Activated naive CD8-positive, alpha-beta T cell treated with anti-CD3 and anti-CD28 coated beads for 36 hours (primary cell): ENCODE results near the gene DYNLT2B. TPM values are rescaled to one million over a fixed set of nuclear protein-coding genes. Genes with fewer than 3 reads are reported as not detected.
A peak's percentile ranks its signal among the peaks of the same experiment; 100 is the strongest.
"Not testable (repeated sequence)": the region's sequence is repeated elsewhere in the genome, so short reads cannot be mapped to it uniquely, and the experiment has no call there.

Source experiments
- DNase-seq: peaks from one replicate; pipeline ENCODE4 v3.0.0; 2021
- H3K27ac Mint-ChIP-seq: one replicate; pipeline ENCODE4 v1.8.0; 2022; ENCODE audit warnings: mild to moderate bottlenecking, moderate library complexity, mixed read lengths
- H3K27me3 Mint-ChIP-seq: one replicate; pipeline ENCODE4 v1.8.0; 2022; ENCODE audit warnings: mild to moderate bottlenecking, mixed read lengths
- H3K36me3 Mint-ChIP-seq: one replicate; pipeline ENCODE4 v1.8.0; 2021; ENCODE audit warnings: mild to moderate bottlenecking, mixed read lengths
- H3K4me1 Mint-ChIP-seq: one replicate; pipeline ENCODE4 v1.8.0; 2021; ENCODE audit warnings: mixed read lengths
- H3K4me3 Mint-ChIP-seq: one replicate; pipeline ENCODE4 v1.8.0; 2022; ENCODE audit warnings: mild to moderate bottlenecking, moderate library complexity, mixed read lengths
- H3K9me3 Mint-ChIP-seq: one replicate; pipeline ENCODE4 v1.8.0; 2022; ENCODE audit warnings: mixed read lengths
- total RNA-seq, 2 experiments: library from RNA; stranded (reverse); gene quantifications; one replicate each; pipeline ENCODE4 v1.2.3, GENCODE V29; 2021

Gene DYNLT2B
- total RNA-seq, 2 experiments from 2014 or later: 8.1 to 8.4 TPM

GRCh38 chr3:196314086-196314485, 4.0 kb downstream of the DYNLT2B start:
- H3K36me3 Mint-ChIP-seq, H3K4me3 Mint-ChIP-seq, H3K27me3 Mint-ChIP-seq, H3K9me3 Mint-ChIP-seq, H3K4me1 Mint-ChIP-seq, DNase-seq, H3K27ac Mint-ChIP-seq: not testable (repeated sequence)

- not testable (repeated sequence) for H3K4me3 Mint-ChIP-seq, DNase-seq, H3K4me1 Mint-ChIP-seq, H3K27ac Mint-ChIP-seq, H3K27me3 Mint-ChIP-seq, H3K9me3 Mint-ChIP-seq, H3K36me3 Mint-ChIP-seq
These were observed 15.1 kb downstream of the DYNLT2B start for GRCh38 chr3:196302960-196303359.

GRCh38 chr3:196302551-196302950, 15.5 kb downstream of the DYNLT2B start:
- H3K4me3 Mint-ChIP-seq, H3K27me3 Mint-ChIP-seq, H3K36me3 Mint-ChIP-seq, H3K4me1 Mint-ChIP-seq, H3K27ac Mint-ChIP-seq, H3K9me3 Mint-ChIP-seq, DNase-seq: not testable (repeated sequence)

- no peak for DNase-seq
- H3K9me3 Mint-ChIP-seq: no peaks in the 10 kb centered on the region
- no peak overlapping the region for H3K4me3 Mint-ChIP-seq
- H3K36me3 Mint-ChIP-seq: no peaks in the 10 kb centered on the region
- H3K4me1 Mint-ChIP-seq: no peaks in the 10 kb centered on the region
- H3K27ac Mint-ChIP-seq: no peak overlapping the region
- no peaks in the 10 kb centered on the region for H3K27me3 Mint-ChIP-seq
These were observed 19.5 kb downstream of the DYNLT2B start for GRCh38 chr3:196298521-196298920.

GRCh38 chr3:196292286-196292923, 25.6 kb downstream of the DYNLT2B start:
- Mint-ChIP-seq H3K27ac (no peak overlapping the region), H3K9me3 (no peaks in the 10 kb centered on the region), H3K4me1 (peaks cover 4% of the 10 kb centered on the region), H3K27me3 (no peaks in the 10 kb centered on the region), H3K36me3 (no peaks in the 10 kb centered on the region), H3K4me3 (no peak overlapping the region)
- DNase-seq: no peak

GRCh38 chr3:196288141-196288460, 29.9 kb downstream of the DYNLT2B start:
- Mint-ChIP-seq H3K36me3 (peaks cover 2% of the 10 kb centered on the region), H3K4me3 (peak overlapping the region; percentile 99), H3K4me1 (peaks cover 30% of the 10 kb centered on the region), H3K9me3 (no peaks in the 10 kb centered on the region), H3K27ac (peak overlapping the region; percentile 97), H3K27me3 (no peaks in the 10 kb centered on the region)
- no peak for DNase-seq

GRCh38 chr3:196287440-196288140, 30.4 kb downstream of the DYNLT2B start, which contains the start of gene PCYT1A:
TSS of gene PCYT1A (minus strand) at chr3:196287726. CDS start at chr3:196270531, 17,195 bp downstream.
- peaks cover 2% of the 10 kb centered on the region for H3K36me3 Mint-ChIP-seq
- H3K27me3 Mint-ChIP-seq: no peaks in the 10 kb centered on the region
- peak within 1 kb of the TSS; percentile 99 for H3K4me3 Mint-ChIP-seq
- peaks cover 30% of the 10 kb centered on the region for H3K4me1 Mint-ChIP-seq
- peak; percentile 79 for DNase-seq
- peak within 1 kb of the TSS; percentile 97 for H3K27ac Mint-ChIP-seq
- no peaks in the 10 kb centered on the region for H3K9me3 Mint-ChIP-seq

- peaks cover 33% of the 10 kb centered on the region for H3K4me1 Mint-ChIP-seq
- H3K27ac Mint-ChIP-seq: peak overlapping the region; percentile 97
- H3K4me3 Mint-ChIP-seq: peak overlapping the region; percentile 99
- H3K27me3 Mint-ChIP-seq: no peaks in the 10 kb centered on the region
- H3K36me3 Mint-ChIP-seq: peaks cover 2% of the 10 kb centered on the region
- peak; percentile 40 for DNase-seq
- no peaks in the 10 kb centered on the region for H3K9me3 Mint-ChIP-seq
These were observed 31.0 kb downstream of the DYNLT2B start for GRCh38 chr3:196287090-196287439.

GRCh38 chr3:196284396-196284795, 33.6 kb downstream of the DYNLT2B start:
- Mint-ChIP-seq H3K27ac (no peak overlapping the region), H3K36me3 (peaks cover 4% of the 10 kb centered on the region), H3K4me3 (peak overlapping the region; percentile 4), H3K9me3 (no peaks in the 10 kb centered on the region), H3K27me3 (no peaks in the 10 kb centered on the region), H3K4me1 (peaks cover 50% of the 10 kb centered on the region)
- no peak for DNase-seq

- H3K36me3 Mint-ChIP-seq: peaks cover 13% of the 10 kb centered on the region
- H3K27me3 Mint-ChIP-seq: no peaks in the 10 kb centered on the region
- peaks cover 60% of the 10 kb centered on the region for H3K4me1 Mint-ChIP-seq
- H3K27ac Mint-ChIP-seq: no peak overlapping the region
- no peak overlapping the region for H3K4me3 Mint-ChIP-seq
- no peak for DNase-seq
- H3K9me3 Mint-ChIP-seq: no peaks in the 10 kb centered on the region
These were observed 36.1 kb downstream of the DYNLT2B start for GRCh38 chr3:196281962-196282361.

- H3K27me3 Mint-ChIP-seq: no peaks in the 10 kb centered on the region
- H3K27ac Mint-ChIP-seq: peak overlapping the region; percentile 0
- peaks cover 52% of the 10 kb centered on the region for H3K4me1 Mint-ChIP-seq
- DNase-seq: peak; percentile 49
- no peak overlapping the region for H3K4me3 Mint-ChIP-seq
- H3K9me3 Mint-ChIP-seq: no peaks in the 10 kb centered on the region
- peaks cover 13% of the 10 kb centered on the region for H3K36me3 Mint-ChIP-seq
These were observed 37.2 kb downstream of the DYNLT2B start for GRCh38 chr3:196280689-196281440.

GRCh38 chr3:196275126-196275525, 42.9 kb downstream of the DYNLT2B start:
- DNase-seq: no peak
- Mint-ChIP-seq H3K27ac (peak overlapping the region; percentile 79), H3K4me3 (peak overlapping the region; percentile 5), H3K9me3 (no peaks in the 10 kb centered on the region), H3K36me3 (peaks cover 37% of the 10 kb centered on the region), H3K4me1 (peaks cover 47% of the 10 kb centered on the region), H3K27me3 (no peaks in the 10 kb centered on the region)

GRCh38 chr3:196274585-196274984, 43.5 kb downstream of the DYNLT2B start:
- Mint-ChIP-seq H3K27ac (peak overlapping the region; percentile 79), H3K9me3 (no peaks in the 10 kb centered on the region)
- DNase-seq: peak; percentile 63

GRCh38 chr3:196273655-196274054, 44.4 kb downstream of the DYNLT2B start:
- H3K4me3 Mint-ChIP-seq: no peak overlapping the region
- DNase-seq: peak; percentile 8

More at GRCh38 chr3:196274585-196274984, 43.5 kb downstream of the DYNLT2B start:
- peaks cover 41% of the 10 kb centered on the region for H3K36me3 Mint-ChIP-seq
- no peaks in the 10 kb centered on the region for H3K27me3 Mint-ChIP-seq
- H3K4me1 Mint-ChIP-seq: peaks cover 48% of the 10 kb centered on the region
- H3K4me3 Mint-ChIP-seq: peak overlapping the region; percentile 50

GRCh38 chr3:196272826-196273225, 45.2 kb downstream of the DYNLT2B start:
- H3K9me3 Mint-ChIP-seq: no peaks in the 10 kb centered on the region
- H3K4me3 Mint-ChIP-seq: no peak overlapping the region
- DNase-seq: no peak
- no peaks in the 10 kb centered on the region for H3K27me3 Mint-ChIP-seq
- peaks cover 41% of the 10 kb centered on the region for H3K4me1 Mint-ChIP-seq
- H3K36me3 Mint-ChIP-seq: peaks cover 45% of the 10 kb centered on the region
- peak overlapping the region; percentile 86 for H3K27ac Mint-ChIP-seq

More at GRCh38 chr3:196273655-196274054, 44.4 kb downstream of the DYNLT2B start:
- Mint-ChIP-seq H3K27me3 (no peaks in the 10 kb centered on the region), H3K4me1 (peaks cover 48% of the 10 kb centered on the region), H3K27ac (peak overlapping the region; percentile 86), H3K36me3 (peaks cover 46% of the 10 kb centered on the region), H3K9me3 (no peaks in the 10 kb centered on the region)
